H9 (cell line): ENCODE results near the gene HSPA8. TPM values are rescaled to one million over a fixed set of nuclear protein-coding genes. Genes with fewer than 3 reads are reported as not detected.
A peak's percentile ranks its signal among the peaks of the same experiment; 100 is the strongest.

Experiments used
- DNase-seq: peaks from one replicate; pipeline ENCODE4 v3.0.0-alpha.2; 2017
- H2AFZ ChIP-seq: one replicate; pipeline ENCODE4 v1.6.1; 2013; ENCODE audit warnings: mild to moderate bottlenecking, low read length, control low read depth, moderate library complexity
- H2AK5ac ChIP-seq: 2 replicates; pipeline ENCODE4 v1.6.1; 2013; ENCODE audit warnings: low read length, control low read depth, mixed read lengths; ENCODE audit not compliant: insufficient read length
- H2BK120ac ChIP-seq: one replicate; pipeline ENCODE4 v1.6.1; 2013; ENCODE audit warnings: low read depth, mild to moderate bottlenecking, low read length, control low read depth, inconsistent platforms; ENCODE audit not compliant: poor library complexity, severe bottlenecking
- H2BK12ac ChIP-seq: 2 replicates; pipeline ENCODE4 v1.6.1; 2013; ENCODE audit warnings: low read length, control low read depth, mixed read lengths, low read depth; ENCODE audit not compliant: insufficient read length
- H2BK15ac ChIP-seq: 2 replicates; pipeline ENCODE4 v1.6.1; 2013; ENCODE audit warnings: low read depth, low read length, control low read depth
- H2BK20ac ChIP-seq: one replicate; pipeline ENCODE4 v1.6.1; 2013; ENCODE audit warnings: low read depth, mild to moderate bottlenecking, low read length, control low read depth, inconsistent platforms; ENCODE audit not compliant: poor library complexity, severe bottlenecking
- H2BK5ac ChIP-seq: 2 replicates; pipeline ENCODE4 v1.6.1; 2013; ENCODE audit warnings: low read length, control low read depth, mixed read lengths; ENCODE audit not compliant: insufficient read length
- H3K14ac ChIP-seq: 2 replicates; pipeline ENCODE4 v1.6.1; 2013; ENCODE audit warnings: low read length, control low read depth; ENCODE audit not compliant: insufficient read depth
- H3K18ac ChIP-seq: 2 replicates; pipeline ENCODE4 v1.6.1; 2013; ENCODE audit warnings: low read depth, mild to moderate bottlenecking, mixed read lengths, low read length, control low read depth; ENCODE audit not compliant: insufficient read length
- H3K23ac ChIP-seq: 2 replicates; pipeline ENCODE4 v1.6.1; 2013; ENCODE audit warnings: low read length, control low read depth, mixed read lengths, low read depth; ENCODE audit not compliant: insufficient read length
- H3K23me2 ChIP-seq: 2 replicates; pipeline ENCODE4 v1.6.1; 2013; ENCODE audit warnings: low read depth, mild to moderate bottlenecking, mixed read lengths, low read length, control low read depth; ENCODE audit not compliant: insufficient read length, poor library complexity, severe bottlenecking
- H3K27ac ChIP-seq: 2 replicates; pipeline ENCODE4 v1.5.1; 2013; ENCODE audit warnings: low read length, control low read depth, mixed read lengths, low read depth; ENCODE audit not compliant: insufficient read length
- H3K27me3 ChIP-seq: 2 replicates; pipeline ENCODE4 v1.6.1; 2013; ENCODE audit warnings: low read length, control low read depth, inconsistent platforms; ENCODE audit not compliant: insufficient read depth
- H3K4ac ChIP-seq: 2 replicates; pipeline ENCODE4 v1.6.1; 2013; ENCODE audit warnings: low read depth, mild to moderate bottlenecking, control low read depth, inconsistent platforms, low read length, moderate library complexity
- H3K4me1 ChIP-seq: 2 replicates; pipeline ENCODE4 v1.6.1; 2013; ENCODE audit warnings: low read length, control low read depth, inconsistent platforms; ENCODE audit not compliant: insufficient read depth
- H3K4me2 ChIP-seq: 2 replicates; pipeline ENCODE4 v1.6.1; 2013; ENCODE audit warnings: low read length, control low read depth, mixed read lengths; ENCODE audit not compliant: insufficient read length, insufficient read depth
- H3K56ac ChIP-seq: 2 replicates; pipeline ENCODE4 v1.6.1; 2013; ENCODE audit warnings: low read depth, mild to moderate bottlenecking, mixed read lengths, low read length, control low read depth; ENCODE audit not compliant: insufficient read length
- H3K79me1 ChIP-seq: 2 replicates; pipeline ENCODE4 v1.6.1; 2013; ENCODE audit warnings: low read depth, mild to moderate bottlenecking, moderate library complexity, low read length, control low read depth, inconsistent platforms; ENCODE audit not compliant: insufficient read depth, poor library complexity, severe bottlenecking
- H3K79me2 ChIP-seq: 2 replicates; pipeline ENCODE4 v1.6.1; 2013; ENCODE audit warnings: low read length, control low read depth, inconsistent platforms; ENCODE audit not compliant: insufficient read depth
- H3K9ac ChIP-seq: 2 replicates; pipeline ENCODE4 v1.6.1; 2013; ENCODE audit warnings: low read length, control low read depth, mixed read lengths; ENCODE audit not compliant: insufficient read length; ENCODE audit errors: extremely low read depth
- H3K9me3 ChIP-seq: one replicate; pipeline ENCODE4 v1.6.1; 2013; ENCODE audit warnings: low read depth, low read length, inconsistent platforms; ENCODE audit not compliant: control insufficient read depth
- H3T11ph ChIP-seq: one replicate; pipeline ENCODE4 v1.6.1; 2013; ENCODE audit warnings: mild to moderate bottlenecking, low read length, control low read depth, inconsistent platforms
- H4K20me1 ChIP-seq: one replicate; pipeline ENCODE4 v1.6.1; 2013; ENCODE audit not compliant: control insufficient read depth, insufficient read length, insufficient read depth
- H4K5ac ChIP-seq: 2 replicates; pipeline ENCODE4 v1.6.1; 2013; ENCODE audit warnings: low read depth, mild to moderate bottlenecking, mixed read lengths, low read length, control low read depth; ENCODE audit not compliant: insufficient read length
- H4K8ac ChIP-seq: replicated peaks from 2 replicates; pipeline ENCODE4 v1.6.1; 2013; ENCODE audit warnings: low read length, control low read depth, mixed read lengths, low read depth; ENCODE audit not compliant: insufficient read length
- H4K91ac ChIP-seq: 2 replicates; pipeline ENCODE4 v1.6.1; 2013; ENCODE audit warnings: low read depth, mild to moderate bottlenecking, moderate library complexity, mixed read lengths, low read length, control low read depth; ENCODE audit not compliant: insufficient read length
- H3K27ac Mint-ChIP-seq, 3 experiments: 2 replicates in 2 of 3; 3 replicates in 1 of 3; pipeline ENCODE4 v1.8.0; 2020 to 2021; ENCODE audit warnings: mixed read lengths in 3 of 3, mild to moderate bottlenecking in 1 of 3, moderate library complexity in 1 of 3
- H3K27me3 Mint-ChIP-seq: 2 replicates; pipeline ENCODE4 v1.8.0; 2021; ENCODE audit warnings: low read depth, mild to moderate bottlenecking, moderate library complexity, mixed read lengths
- H3K36me3 Mint-ChIP-seq, 3 experiments: 2 replicates in 2 of 3; 3 replicates in 1 of 3; pipeline ENCODE4 v1.8.0; 2020 to 2021; ENCODE audit warnings: low read depth in 3 of 3, mixed read lengths in 3 of 3; ENCODE audit not compliant: insufficient read depth in 1 of 3
- H3K4me1 Mint-ChIP-seq, 2 experiments: 2 replicates each; pipeline ENCODE4 v1.8.0; 2020; ENCODE audit warnings: mixed read lengths in 2 of 2
- H3K4me3 Mint-ChIP-seq, 2 experiments: 2 replicates in 1 of 2; 3 replicates in 1 of 2; pipeline ENCODE4 v1.8.0; 2020 to 2021; ENCODE audit warnings: mild to moderate bottlenecking in 2 of 2, mixed read lengths in 2 of 2, moderate library complexity in 1 of 2
- H3K9me3 Mint-ChIP-seq, 2 experiments: 2 replicates in 1 of 2; 3 replicates in 1 of 2; pipeline ENCODE4 v1.8.0; 2020; ENCODE audit warnings: mild to moderate bottlenecking in 2 of 2, mixed read lengths in 2 of 2, moderate library complexity in 1 of 2
- CTCF ChIP-seq: fragments of 200-600 bp; sonication (generic); conservative IDR thresholded peaks from 3 replicates; pipeline ENCODE4 v1.8.0; 2021; ENCODE audit warnings: antibody characterized with exemption, mild to moderate bottlenecking
- WGBS: extraction: QIAGEN DNeasy Blood & Tissue Kit; methylation state at CpG from one replicate; pipeline ENCODE4 v1.1.7; 2013; ENCODE audit warnings: missing lambda C conversion rate, low lambda C conversion rate, mixed read lengths; ENCODE audit not compliant: insufficient read length; ENCODE audit errors: extremely low coverage; 5-methylcytosine and 5-hydroxymethylcytosine counted together
- total RNA-seq: library from RNA; stranded (reverse); gene quantifications from 2 replicates; pipeline ENCODE4 v1.2.1, GENCODE V29; 2021

The HSPA8 gene
- total RNA-seq, 1 experiment from 2014 or later, result 2,160 TPM

- H3K56ac ChIP-seq, result no peak overlapping the region
- H2BK15ac ChIP-seq, result no peak overlapping the region
- no peaks in the 10 kb centered on the region for H3K27me3 Mint-ChIP-seq
- H2AK5ac ChIP-seq, result no peak overlapping the region
- no peaks in the 10 kb centered on the region for H4K20me1 ChIP-seq
- H2BK20ac ChIP-seq, result no peak overlapping the region
- no peak overlapping the region for H4K8ac ChIP-seq
- peak; percentile 34; the same call in 1 of the 3 replicates for TF ChIP-seq CTCF
- H3K9me3 Mint-ChIP-seq, result no peaks in the 10 kb centered on the region
- no peaks in the 10 kb centered on the region for H3K79me1 ChIP-seq
- no peak overlapping the region for H3K9ac ChIP-seq
- H3K23me2 ChIP-seq, result no peaks in the 10 kb centered on the region
- H3K18ac ChIP-seq, result no peak overlapping the region
- no peak overlapping the region for H2BK120ac ChIP-seq
- no peak overlapping the region for H2BK5ac ChIP-seq
- H4K5ac ChIP-seq, result no peak overlapping the region
- no peaks in the 10 kb centered on the region for H3K36me3 Mint-ChIP-seq
- no peak overlapping the region for H3K4me2 ChIP-seq
- H3K27me3 ChIP-seq, result no peaks in the 10 kb centered on the region
- no peak overlapping the region for H3K23ac ChIP-seq
- no CpG with 5 or more reads among the region's 10 CpGs for WGBS
- no peak overlapping the region for H3K4me3 Mint-ChIP-seq
- H3K4me1 ChIP-seq, result no peaks in the 10 kb centered on the region
- H3K9me3 ChIP-seq, result no peaks in the 10 kb centered on the region
- H3T11ph ChIP-seq, result no peak overlapping the region
- H3K4ac ChIP-seq, result no peak overlapping the region
- H2AFZ ChIP-seq, result no peak overlapping the region
- H3K4me1 Mint-ChIP-seq, result peaks cover 12% of the 10 kb centered on the region in 2 experiments
- peak; percentile 39 for DNase-seq
- H3K79me2 ChIP-seq, result no peaks in the 10 kb centered on the region
- no peak overlapping the region for H3K27ac ChIP-seq
- no peak overlapping the region for H4K91ac ChIP-seq
- H3K14ac ChIP-seq, result no peak overlapping the region
- no peak overlapping the region for H2BK12ac ChIP-seq
- H3K27ac Mint-ChIP-seq, result no peak overlapping the region
Observed at GRCh38 chr11:123033895-123034294, 28.0 kb downstream of the HSPA8 start.
